HG03175 (cell line): Measurements from ENCODE around the gene ZFP3.
"Not testable (repeated sequence)": the region's sequence is repeated elsewhere in the genome, so short reads cannot be mapped to it uniquely, and the experiment has no call there.

ENCODE experiments used
- ATAC-seq: cut with Tn5 transposase; IDR thresholded peaks from one replicate; pipeline ENCODE4 v1.9.1; 2021; ENCODE audit warnings: mild to moderate bottlenecking, moderate library complexity; ENCODE audit not compliant: unreplicated experiment

The ZFP3 gene

DNA sequence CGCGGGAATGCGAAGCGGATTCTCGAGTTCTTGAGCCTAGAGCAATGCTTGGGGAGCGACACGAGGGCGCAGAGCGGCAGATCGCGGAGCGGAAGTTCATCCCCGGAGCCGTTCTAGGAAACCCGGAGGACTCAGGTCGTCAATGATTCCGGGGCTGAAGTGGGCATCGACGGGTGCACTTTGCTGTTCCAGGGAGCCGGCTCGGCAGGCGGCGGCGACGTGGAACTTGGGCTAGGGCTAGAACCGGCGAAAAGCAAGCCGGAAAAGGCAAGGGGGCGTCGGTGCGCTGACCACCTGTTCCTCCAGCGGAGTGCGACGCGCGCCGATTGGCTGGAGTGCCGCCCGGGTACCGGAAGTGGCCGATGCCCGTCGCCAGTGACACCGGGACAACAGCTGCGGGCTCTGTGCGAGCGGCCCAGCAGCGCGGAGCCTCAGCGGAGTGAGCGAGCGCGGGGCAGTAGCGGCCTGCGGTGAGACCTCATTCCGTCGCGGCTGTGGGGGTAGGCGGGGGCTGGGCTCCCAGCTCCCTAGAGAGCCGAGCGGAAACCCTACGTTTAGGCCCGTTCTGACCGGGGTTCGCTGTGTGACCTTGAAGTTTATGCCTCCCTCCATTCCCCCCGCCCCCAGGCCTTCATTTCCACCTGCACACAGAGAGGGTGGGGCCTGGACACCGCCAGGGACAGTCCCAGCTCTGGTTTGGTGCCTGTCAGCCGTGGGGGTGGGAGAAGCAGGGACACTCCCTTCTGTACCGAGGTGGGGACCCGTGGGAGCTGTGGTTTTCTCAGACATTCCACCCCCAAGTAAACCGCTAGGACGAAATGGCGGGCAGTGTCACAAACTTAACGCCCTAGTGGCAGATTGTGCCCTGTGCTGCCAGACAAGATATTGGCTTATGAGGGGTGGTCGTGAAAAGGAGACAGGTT, at the start of gene ZFP3:
ZFP3 (plus strand) TSS at position 362 of the 923 bp plus-strand sequence. CDS start 13,038 bp downstream, outside the sequence.
- ATAC-seq: peak; percentile 88

DNA sequence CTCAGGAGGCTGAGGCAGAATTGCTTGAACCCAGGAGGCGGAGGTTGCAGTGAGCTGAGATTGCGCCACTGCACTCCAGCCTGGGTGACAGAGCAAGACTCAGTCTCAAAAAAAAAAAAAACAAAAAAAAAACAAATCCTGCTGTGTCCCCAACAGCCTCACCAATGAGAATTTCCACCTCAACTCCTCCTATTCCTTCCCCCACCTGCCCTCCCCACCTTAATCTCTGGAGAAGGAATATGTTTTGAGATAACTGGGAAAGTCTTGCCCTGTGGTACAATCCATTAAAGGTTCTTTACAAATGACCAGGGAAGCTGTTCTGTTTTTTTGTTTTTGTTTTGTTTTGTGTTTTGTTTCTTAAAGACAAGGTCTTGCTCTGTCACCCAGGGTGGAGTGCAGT, 48.1 kb upstream of the ZFP3 start:
- not testable (repeated sequence) for ATAC-seq

DNA sequence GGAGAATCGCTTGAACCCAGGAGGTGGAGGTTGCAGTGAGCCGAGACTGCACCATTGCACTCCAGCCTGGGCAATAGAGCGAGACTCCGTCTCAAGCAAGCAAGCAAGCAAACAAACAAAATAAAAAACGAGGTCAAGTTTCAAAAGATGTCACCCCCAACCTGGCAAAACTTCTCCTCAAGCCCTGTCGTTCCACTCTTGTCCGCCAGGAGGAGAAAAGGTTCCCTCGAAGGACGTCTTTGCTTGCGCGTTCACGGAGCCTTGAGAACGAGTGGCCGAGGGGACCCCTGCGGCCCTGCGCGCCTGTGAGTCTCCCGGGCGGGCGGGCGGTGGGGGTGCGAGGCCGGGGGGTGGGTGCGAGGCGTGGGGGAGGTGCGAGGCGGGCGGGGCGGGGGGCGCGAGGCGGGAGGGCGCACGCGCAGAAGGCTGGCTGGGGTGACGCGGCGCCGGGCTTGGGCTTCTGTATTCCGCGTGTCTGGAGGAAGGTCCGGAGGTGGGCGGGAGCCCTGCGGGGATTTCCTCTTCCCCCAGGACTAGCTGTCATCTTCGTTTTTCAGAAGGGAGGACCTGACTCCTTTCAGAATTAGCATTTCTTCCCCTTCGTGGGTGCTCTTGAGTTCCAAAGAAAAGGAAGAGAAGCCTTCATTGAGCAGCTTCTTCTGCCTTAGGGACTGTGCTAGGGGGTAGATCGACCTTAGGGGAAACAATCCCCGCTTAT, 46.7 kb upstream of the ZFP3 start:
- no peak for ATAC-seq

DNA sequence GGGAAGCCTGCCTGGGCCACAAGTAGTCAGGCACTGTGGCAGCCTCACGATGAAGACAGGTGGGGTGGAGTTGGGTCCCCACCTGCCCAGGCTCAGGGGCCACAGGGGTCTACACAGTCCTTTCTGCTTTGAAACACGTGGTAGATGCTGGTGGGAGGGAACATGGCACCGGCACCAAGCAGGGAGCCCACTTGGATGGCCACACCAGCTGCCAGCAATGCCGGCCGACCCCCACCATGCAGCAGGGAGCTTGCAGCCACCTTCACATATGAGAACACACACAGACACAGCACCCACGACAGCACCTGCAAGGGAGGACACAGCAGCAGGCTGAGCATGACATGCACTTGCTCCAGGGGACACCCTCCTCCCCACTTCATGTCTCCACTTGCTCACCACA, 45.4 kb upstream of the ZFP3 start:
- no peak for ATAC-seq

DNA sequence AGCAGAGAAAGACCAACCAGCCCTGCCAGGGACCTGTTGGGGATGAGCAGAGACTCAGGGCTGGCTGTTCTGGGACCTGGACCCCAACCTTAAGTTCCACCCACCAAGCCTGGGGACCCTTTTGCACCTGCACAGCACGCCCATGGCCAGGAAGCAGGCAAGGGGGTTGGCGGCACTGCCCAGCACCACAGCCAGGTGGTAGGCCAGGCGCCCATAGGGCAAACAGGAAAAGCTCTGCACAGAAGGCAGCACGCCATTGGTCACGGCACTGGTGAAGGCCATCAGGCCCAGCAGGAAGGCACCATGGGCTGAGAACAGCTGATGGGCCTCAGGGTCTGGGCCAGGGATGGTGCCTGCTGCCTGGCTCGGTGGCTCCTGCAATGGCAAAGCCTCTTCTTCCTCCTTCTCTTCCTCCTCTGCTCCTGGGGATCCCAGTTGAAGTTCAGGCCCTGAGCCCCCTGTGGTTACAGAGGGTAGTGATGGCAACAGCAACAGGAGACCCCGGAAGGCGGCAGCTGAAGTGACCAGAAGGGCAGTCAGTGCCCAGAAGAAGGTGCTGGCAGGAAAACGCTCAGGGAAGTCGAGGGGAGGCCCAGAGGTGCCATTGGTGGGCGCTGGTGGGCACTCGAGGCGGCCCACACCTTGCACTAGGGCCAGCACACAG, 44.8 kb upstream of the ZFP3 start:
- ATAC-seq: no peak

DNA sequence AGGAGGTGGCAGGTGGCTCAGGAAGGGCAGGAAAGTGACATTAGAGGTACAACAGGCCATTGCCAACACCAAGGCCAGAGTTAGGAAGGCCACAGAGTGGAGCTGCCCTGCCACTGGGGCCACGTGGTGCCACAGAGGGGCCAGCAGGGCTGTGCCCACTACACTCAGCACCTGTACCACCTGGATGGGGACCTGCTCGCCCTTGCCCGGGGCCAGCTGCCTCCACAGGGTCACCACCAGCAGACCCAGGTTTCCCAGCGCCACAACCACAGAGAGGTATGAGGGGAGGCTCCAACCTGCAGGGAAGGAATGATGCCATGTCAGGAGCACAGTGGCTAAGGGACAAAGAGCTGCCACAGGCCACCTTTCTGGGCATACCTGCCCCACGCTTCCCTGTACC, 44.2 kb upstream of the ZFP3 start:
- ATAC-seq: no peak

DNA sequence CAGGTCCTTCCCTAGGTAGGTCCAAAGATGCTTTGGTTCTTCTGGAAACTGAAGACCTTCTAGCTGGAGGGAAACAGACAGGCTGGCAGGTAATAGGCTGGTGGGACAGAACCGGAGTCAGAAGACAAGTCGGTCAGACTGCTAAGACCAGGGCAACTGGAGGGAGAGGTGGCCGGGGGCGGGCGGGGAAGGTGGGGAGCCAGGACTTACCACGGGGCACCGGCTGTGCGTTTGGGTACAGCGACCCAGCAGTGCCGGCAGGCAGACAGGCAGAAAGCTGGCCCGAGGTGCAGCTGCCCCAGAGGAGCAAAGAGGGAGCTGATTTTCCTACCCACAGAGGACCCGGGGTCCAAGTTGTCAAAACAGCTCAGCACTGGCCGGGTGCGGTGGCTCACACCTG, 43.6 kb upstream of the ZFP3 start:
- ATAC-seq: no peak

DNA sequence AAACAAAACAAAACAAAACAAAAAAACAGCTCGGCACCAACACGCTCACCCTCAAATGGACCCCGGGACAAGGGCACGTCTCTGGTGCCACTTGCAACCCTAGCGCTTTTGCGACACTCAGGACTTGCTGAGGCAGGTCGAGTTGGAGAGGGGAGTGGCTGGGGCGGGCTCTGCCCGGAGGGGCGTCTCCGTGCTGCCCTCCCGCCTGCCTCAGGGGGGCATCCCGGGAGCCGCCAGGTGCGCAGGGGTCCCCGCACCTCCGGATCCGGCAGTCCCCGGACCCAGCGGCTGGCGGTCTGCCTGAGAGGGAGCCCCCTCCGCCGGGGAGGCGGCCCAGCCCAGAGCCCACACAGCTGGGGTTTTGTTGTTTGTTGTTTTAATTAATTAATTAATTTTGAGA, 43.0 kb upstream of the ZFP3 start, which contains the start of gene SLC52A1:
SLC52A1 (minus strand) TSS at position 112 of the 400 bp plus-strand sequence. CDS start 820 bp downstream, outside the sequence.
- no peak for ATAC-seq

DNA sequence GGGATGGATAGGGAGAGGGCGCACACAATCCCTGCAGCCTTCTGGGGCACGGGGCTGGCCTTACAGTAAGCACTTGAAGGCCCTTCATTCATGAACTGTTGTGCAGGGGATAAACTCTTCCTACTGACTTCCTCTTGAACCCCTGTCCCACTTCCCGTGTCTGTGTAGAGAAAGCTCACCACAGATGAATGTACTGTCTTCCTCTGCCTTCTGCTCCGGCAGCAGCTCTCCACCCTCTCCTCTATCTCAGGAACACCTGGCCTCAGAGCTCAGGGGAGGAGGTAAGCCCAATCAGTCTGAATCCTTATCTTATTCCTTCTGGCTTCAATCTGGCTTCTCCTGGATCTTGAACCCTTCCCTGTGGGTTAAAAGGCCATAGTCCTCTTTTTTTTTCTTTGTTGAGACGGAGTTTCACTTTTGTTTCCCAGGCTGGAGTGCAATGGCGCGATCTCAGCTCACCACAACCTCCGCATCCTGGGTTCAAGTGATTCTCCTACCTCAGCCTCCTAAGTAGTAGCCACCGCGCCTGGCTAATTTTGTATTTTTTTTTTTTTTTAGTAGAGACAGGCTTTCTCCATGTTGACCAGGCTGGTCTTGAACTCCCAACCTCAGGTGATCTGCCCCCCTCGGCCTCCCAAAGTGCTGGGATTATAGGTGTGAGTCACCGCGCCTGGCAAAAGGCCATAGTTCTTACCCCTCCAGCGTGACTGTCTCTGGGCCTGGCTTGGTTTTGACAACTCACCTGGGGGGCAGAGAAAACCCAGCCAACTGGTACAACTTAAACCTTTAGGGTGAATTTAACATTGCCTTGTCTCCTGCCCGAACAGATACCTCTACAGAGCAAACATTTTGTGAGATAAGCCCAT, 35.9 kb upstream of the ZFP3 start:
- ATAC-seq: no peak

DNA sequence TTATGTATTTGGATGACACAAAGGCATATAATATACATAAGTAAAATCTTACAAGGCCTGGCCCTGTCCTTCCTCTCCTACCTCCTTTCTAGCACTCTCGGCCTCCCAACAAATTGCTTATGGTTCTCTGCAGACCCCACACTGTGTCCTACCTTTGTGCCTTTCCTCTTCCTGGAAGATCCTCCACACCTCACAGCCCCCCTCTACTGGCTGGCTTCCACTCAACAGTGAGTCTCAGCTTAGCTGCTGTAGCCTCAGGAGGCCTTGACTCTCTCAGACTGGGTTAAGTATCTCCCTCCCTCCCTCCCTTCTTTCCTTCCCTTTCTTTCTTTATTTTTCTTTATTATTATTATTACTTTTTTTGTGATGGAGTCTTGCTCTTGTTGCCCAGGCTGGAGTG, 34.7 kb upstream of the ZFP3 start:
- no peak for ATAC-seq

DNA sequence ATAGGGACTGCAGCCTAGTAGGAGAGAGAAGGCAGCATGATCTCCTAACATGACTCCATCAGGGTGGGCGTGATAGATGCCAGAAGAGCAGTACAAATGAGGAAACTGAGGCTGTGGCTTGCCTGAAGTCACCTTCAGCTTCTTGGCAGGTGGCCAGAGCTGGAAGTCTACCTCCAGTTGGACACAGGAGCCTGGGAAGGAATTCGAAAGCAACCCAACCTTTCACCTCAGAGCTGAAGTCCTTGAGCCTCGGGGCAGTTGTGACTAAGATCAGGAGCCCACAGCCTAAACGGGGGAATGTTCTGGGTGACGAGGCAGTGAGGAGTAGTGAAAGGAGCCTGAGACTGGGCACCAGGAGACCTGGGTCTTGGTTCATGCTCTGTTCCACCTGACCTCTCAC, 33.6 kb upstream of the ZFP3 start:
- no peak for ATAC-seq

DNA sequence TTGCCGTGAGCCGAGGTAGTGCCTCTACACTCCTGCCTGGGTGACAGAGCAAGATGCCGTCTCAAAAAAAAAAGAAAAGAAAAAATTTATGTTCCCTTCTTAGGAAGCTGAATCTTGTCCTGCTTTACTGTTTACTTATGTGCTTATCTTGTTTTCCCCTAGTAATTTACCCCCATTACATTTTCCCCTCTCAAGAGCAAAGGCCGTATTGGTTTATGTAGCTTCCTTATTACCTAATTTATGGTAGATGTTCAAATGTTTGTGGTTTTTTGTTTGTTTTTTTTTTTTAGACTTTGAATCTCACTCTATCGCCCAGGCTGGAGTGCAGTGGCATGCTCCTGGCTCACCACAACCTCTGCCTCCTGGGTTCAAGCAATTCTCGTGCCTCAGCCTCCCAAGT, 32.8 kb upstream of the ZFP3 start:
- ATAC-seq: no peak

DNA sequence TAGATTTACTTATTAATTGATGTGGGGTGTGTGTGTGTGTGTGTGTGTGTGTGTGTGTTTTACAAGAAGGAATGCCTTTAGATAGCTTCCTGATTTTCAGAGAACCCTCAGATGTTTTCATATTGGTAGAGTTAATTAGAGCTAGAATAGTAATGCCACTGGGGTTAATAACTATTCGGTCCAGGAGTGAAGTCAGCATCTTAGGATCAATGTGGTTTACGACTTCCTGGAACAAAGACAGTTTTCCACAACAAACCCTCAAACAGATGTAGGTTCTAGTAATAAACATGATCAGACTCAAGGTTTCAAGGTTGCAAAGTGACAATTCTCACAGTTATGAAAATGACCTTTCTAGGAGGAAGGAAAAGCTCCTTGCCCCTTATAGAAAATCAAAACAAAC, 30.8 kb upstream of the ZFP3 start:
- ATAC-seq: no peak

DNA sequence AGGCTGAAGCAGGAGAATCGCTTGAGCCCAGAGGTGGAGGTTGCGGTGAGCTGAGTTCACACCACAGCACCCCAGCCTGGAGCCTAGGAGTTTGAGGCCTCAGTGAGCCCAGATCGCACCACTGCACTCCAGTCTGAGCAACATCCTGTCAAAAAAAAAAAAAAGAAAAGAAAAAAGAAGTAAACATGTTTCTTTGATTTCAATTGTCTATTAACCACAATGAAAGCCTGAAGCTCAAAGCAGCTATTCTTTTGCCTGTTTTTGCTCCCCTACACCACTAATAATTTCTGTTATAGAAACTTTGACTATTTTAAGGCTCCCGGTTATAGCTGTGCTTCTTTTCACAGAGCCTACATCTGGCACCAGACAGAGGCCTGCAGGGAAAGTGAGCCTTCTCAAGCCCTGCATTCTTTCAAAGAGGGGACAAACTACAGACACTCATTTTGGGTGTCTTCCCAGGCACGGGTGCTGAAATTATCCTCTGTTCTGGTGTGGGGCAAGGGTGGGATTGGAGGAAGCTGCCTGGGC, 28.9 kb upstream of the ZFP3 start:
- ATAC-seq: no peak

DNA sequence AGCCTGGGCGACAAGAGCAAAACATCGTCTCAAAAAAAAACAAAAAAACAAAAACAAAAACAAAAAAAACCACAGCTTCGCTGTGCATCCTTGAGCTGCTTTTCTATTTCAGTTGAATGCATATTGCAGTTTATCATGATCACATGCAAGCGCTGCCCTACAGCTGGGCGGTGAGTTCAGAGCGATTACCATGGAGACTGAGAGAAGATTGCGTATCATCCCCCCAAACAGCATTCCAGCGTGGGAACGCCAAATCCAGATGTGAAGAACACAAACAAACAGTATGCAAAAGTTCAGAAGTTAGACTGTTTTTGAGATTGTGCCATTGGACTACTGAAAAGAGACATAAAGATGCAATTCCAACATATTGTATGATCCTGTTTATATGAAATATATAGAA, 28.0 kb upstream of the ZFP3 start:
- no peak for ATAC-seq

DNA sequence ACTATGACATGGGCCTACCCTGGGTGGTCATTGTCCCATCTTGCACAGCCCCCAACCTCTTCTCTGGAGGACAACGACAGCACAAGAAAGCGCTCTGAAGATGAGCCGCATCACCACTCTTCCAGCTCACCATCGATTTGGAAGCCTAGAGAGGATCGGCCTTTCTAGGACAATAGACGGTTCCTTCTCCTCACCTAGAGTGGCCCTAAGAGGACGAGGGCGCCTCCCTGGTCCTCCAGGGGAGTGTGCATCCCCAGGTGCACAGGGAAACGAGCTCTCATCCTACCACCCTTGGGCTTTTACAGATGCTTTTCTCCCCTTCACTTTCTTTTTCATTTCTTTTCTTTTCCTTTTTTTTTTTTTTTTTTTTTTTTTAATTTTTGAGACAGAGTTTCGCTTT, 22.7 kb upstream of the ZFP3 start:
- no peak for ATAC-seq

DNA sequence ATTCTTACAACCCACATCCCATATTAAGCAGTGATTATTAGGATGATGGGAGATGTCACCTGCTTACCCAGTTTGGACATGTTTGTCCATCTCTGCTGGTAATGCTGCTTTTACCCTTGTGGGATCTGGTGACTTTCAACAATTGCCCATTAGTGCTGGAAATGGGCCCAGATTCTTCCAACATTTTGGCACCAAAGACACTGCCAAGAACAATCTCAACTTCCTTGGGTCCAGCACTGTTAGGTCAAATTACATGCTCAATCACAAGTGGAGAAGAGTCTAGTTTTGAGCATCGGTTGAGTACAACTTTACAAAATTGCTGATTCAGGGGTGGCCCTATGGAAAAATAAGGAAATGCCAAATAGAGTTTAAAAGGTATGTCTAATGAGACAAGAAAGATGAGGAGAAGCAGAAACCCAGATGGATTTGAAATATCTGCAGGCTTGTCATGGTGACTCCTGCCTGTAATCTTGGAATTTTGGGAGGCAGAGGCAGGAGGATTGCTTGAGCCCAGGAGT, 13.0 kb upstream of the ZFP3 start:
- ATAC-seq: no peak

DNA sequence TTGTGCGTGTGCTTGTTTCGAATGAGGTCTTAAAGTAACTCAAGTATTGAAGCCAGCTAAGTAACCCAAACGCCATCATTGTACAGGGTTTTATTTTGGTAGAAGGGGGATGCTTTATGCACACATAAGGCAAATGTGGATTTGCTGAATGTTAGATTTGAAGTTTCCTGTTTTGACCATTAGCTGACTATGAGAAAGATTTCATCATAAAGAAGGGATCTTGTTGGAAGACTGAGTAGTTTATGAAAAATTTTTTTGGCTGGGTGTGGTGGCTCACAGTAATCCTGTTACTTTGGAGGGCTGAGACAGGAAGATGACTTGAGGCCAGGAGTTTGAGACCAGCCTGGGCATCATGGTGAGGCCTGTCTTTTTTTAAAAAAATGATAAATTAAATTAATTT, 10.0 kb upstream of the ZFP3 start:
- ATAC-seq: no peak

DNA sequence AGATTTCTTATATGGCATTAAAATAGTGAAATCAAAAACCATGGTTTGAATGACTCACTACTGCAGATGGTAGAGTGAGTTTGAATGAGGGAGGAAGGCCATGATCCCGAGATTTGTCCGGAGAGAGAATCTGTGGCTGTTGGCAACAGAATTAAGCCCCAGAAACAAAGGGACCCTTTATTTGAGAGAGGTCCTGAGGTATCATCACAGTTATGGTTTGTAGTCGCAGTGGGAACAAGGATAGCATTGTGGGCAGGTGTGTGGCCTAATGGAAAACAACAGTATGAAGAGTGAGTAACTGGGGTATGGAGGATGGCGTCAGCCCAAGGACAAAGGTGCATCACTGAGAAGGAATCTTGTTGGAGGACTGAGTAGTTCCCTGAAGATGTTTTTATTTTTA, 8.5 kb upstream of the ZFP3 start:
- ATAC-seq: no peak

DNA sequence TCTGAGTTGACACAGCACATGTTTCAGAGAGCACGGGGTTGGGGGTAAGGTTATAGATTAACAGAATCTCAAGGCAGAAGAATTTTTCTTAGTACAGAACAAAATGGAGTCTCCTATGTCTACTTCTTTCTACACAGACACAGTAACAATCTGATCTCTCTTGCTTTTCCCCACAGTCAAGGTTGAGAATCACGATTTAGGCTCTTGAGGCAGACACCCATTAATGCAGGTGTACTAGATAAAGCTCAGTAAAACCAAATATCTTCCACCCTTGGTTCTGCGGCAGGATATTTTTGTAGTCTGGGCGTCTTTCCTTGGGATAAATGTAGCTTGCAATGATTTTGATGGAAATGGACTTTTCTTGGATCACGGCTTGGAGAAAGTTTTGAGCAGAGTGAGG, 2.8 kb upstream of the ZFP3 start:
- not testable (repeated sequence) for ATAC-seq
